ENCODE results near the gene RASD2. TPM values are rescaled to one million over a fixed set of nuclear protein-coding genes. Genes with fewer than 3 reads are reported as not detected.
A peak's percentile ranks its signal among the peaks of the same experiment; 100 is the strongest.

The RASD2 gene
- total RNA-seq, 3 donors from 2014 or later (not counting 1 experiment from before 2014, with no cell fraction given) = 0.20 to 0.64 (median 0.20) TPM

GRCh38 chr22:35586771-35587170 is 46.1 kb downstream of the RASD2 start:
- TF ChIP-seq, protein P1, sequence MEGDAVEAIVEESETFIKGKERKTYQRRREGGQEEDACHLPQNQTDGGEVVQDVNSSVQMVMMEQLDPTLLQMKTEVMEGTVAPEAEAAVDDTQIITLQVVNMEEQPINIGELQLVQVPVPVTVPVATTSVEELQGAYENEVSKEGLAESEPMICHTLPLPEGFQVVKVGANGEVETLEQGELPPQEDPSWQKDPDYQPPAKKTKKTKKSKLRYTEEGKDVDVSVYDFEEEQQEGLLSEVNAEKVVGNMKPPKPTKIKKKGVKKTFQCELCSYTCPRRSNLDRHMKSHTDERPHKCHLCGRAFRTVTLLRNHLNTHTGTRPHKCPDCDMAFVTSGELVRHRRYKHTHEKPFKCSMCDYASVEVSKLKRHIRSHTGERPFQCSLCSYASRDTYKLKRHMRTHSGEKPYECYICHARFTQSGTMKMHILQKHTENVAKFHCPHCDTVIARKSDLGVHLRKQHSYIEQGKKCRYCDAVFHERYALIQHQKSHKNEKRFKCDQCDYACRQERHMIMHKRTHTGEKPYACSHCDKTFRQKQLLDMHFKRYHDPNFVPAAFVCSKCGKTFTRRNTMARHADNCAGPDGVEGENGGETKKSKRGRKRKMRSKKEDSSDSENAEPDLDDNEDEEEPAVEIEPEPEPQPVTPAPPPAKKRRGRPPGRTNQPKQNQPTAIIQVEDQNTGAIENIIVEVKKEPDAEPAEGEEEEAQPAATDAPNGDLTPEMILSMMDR (IDR thresholded peaks at IDR 0.05) = no peak
- ATAC-seq = no peak

GRCh38 chr22:35587447-35587870 is 46.8 kb downstream of the RASD2 start:
- TF ChIP-seq, protein P1 (IDR thresholded peaks at IDR 0.05) = no peak
- intact Hi-C loops (cut with micrococcal nuclease) = no loop called here
- 94% methylated on average over 4 of the region's 6 CpGs for WGBS (ENCODE audit: insufficient coverage)
- ATAC-seq = no peak
- peaks cover 0 to 2% of the 10 kb centered on the region in 2 donors for H3K27me3 Mint-ChIP-seq (ENCODE audit: low read depth in 2 of 2)
- Histone ChIP-seq H3K4me1 (ENCODE audit: control insufficient read depth, insufficient read depth, low read length) (peaks cover 2% of the 10 kb centered on the region), H3K27me3 (ENCODE audit: control insufficient read depth, insufficient read depth, low read length) (no peaks in the 10 kb centered on the region), H3K9me3 (ENCODE audit: control insufficient read depth, insufficient read depth, low read length) (no peaks in the 10 kb centered on the region), H3K27ac (ENCODE audit: low read length) (no peak overlapping the region), H3K4me3 (ENCODE audit: low read length) (no peak overlapping the region), H3K36me3 (ENCODE audit: control insufficient read depth, insufficient read depth, low read length) (no peaks in the 10 kb centered on the region)
- no peaks in the 10 kb centered on the region for H3K9me3 Mint-ChIP-seq
- no peak overlapping the region for H3K27ac Mint-ChIP-seq
- DNase-seq = no peak
- H3K4me3 Mint-ChIP-seq = no peak overlapping the region
- no peaks in the 10 kb centered on the region for H3K36me3 Mint-ChIP-seq
- H3K4me1 Mint-ChIP-seq = peaks cover 0 to 4% of the 10 kb centered on the region in 2 donors

More at GRCh38 chr22:35586771-35587170, 46.1 kb downstream of the RASD2 start:
- Histone ChIP-seq H3K9me3 (ENCODE audit: control insufficient read depth, insufficient read depth, low read length) (no peaks in the 10 kb centered on the region), H3K27me3 (ENCODE audit: control insufficient read depth, insufficient read depth, low read length) (no peaks in the 10 kb centered on the region), H3K27ac (ENCODE audit: low read length) (no peak overlapping the region), H3K4me3 (ENCODE audit: low read length) (no peak overlapping the region), H3K36me3 (ENCODE audit: control insufficient read depth, insufficient read depth, low read length) (no peaks in the 10 kb centered on the region), H3K4me1 (ENCODE audit: control insufficient read depth, insufficient read depth, low read length) (peaks cover 2% of the 10 kb centered on the region)
- Mint-ChIP-seq H3K9me3 (no peaks in the 10 kb centered on the region), H3K4me1 (peaks cover 0 to 4% of the 10 kb centered on the region in 2 donors), H3K27me3 (ENCODE audit: low read depth in 2 of 2) (peaks cover 0 to 2% of the 10 kb centered on the region in 2 donors), H3K36me3 (no peaks in the 10 kb centered on the region), H3K4me3 (no peak overlapping the region), H3K27ac (no peak overlapping the region)
- intact Hi-C loops (cut with micrococcal nuclease) = no loop called here
- no peak for DNase-seq

- Mint-ChIP-seq H3K9me3 (no peaks in the 10 kb centered on the region), H3K4me1 (peaks cover 0 to 4% of the 10 kb centered on the region in 2 donors), H3K27me3 (ENCODE audit: low read depth in 2 of 2) (peaks cover 0 to 2% of the 10 kb centered on the region in 2 donors), H3K4me3 (no peak overlapping the region), H3K27ac (no peak overlapping the region), H3K36me3 (no peaks in the 10 kb centered on the region)
- intact Hi-C loops (cut with micrococcal nuclease) = no loop called here
- Histone ChIP-seq H3K4me1 (ENCODE audit: control insufficient read depth, insufficient read depth, low read length) (peaks cover 2% of the 10 kb centered on the region), H3K27me3 (ENCODE audit: control insufficient read depth, insufficient read depth, low read length) (no peaks in the 10 kb centered on the region), H3K36me3 (ENCODE audit: control insufficient read depth, insufficient read depth, low read length) (no peaks in the 10 kb centered on the region), H3K9me3 (ENCODE audit: control insufficient read depth, insufficient read depth, low read length) (no peaks in the 10 kb centered on the region), H3K27ac (ENCODE audit: low read length) (no peak overlapping the region), H3K4me3 (ENCODE audit: low read length) (no peak overlapping the region)
- ATAC-seq (no peak), DNase-seq (no peak)
- TF ChIP-seq, protein P1 (IDR thresholded peaks at IDR 0.05) = no peak
- WGBS (ENCODE audit: insufficient coverage) = 86% methylated on average over 5 of the region's 5 CpGs
Measured at GRCh38 chr22:35587896-35588295, 47.3 kb downstream of the RASD2 start.

DNA sequence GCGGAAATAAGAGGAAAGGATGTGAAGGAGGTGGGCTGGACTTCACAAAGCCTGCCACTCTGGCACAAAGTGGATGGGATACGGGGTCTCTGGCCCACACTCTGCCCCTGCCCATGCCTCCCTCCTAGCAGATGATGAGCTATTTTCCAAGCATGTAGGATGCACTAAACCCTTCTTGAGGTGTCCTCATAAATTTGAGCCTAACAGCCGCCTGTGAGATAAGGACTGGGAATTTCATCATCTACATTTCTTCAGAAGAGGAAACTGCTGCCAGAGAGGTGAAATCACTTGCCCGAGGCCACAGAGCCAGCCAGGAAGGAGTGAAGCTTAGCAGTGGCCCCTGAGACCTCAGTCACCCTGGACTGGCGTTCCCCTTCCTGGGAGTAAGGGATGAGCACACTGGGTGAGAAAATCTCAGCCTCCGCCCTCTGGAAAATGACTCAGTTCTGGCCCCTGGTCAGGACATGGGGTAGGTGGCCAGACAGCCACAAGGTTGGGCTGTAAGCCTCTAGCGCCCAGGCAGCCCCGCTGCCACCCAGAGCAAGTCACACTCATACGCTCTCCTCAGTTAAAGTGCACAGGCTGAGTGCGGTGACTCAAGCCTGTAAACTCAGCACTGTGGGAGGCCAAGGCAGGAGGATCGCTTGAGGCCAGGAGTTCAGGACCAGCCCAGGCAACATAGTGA is 48.6 kb downstream of the RASD2 start:
- Mint-ChIP-seq H3K27me3 (ENCODE audit: low read depth in 2 of 2) (no peaks in the 10 kb centered on the region), H3K27ac (no peak overlapping the region), H3K9me3 (no peaks in the 10 kb centered on the region), H3K4me3 (no peak overlapping the region), H3K4me1 (no peaks in the 10 kb centered on the region), H3K36me3 (no peaks in the 10 kb centered on the region)
- ATAC-seq (peak in 1 of 3 donors; percentile 37), DNase-seq (no peak)
- TF ChIP-seq, protein P1 (IDR thresholded peaks at IDR 0.05) = no peak
- Histone ChIP-seq H3K27me3 (ENCODE audit: control insufficient read depth, insufficient read depth, low read length) (no peaks in the 10 kb centered on the region), H3K27ac (ENCODE audit: low read length) (no peak overlapping the region), H3K4me3 (ENCODE audit: low read length) (no peak overlapping the region), H3K36me3 (ENCODE audit: control insufficient read depth, insufficient read depth, low read length) (no peaks in the 10 kb centered on the region), H3K9me3 (ENCODE audit: control insufficient read depth, insufficient read depth, low read length) (no peaks in the 10 kb centered on the region), H3K4me1 (ENCODE audit: control insufficient read depth, insufficient read depth, low read length) (peaks cover 2% of the 10 kb centered on the region)
- intact Hi-C loops (cut with micrococcal nuclease) = no loop called here
- WGBS (ENCODE audit: insufficient coverage) = 78% methylated on average over 11 of the region's 11 CpGs

Data from natural killer cell (primary cell).